Heart left ventricle (tissue), 16 donors: ENCODE data around the gene FKBP5. TPM values are rescaled to one million over a fixed set of nuclear protein-coding genes. Genes with fewer than 3 reads are reported as not detected.
"Not testable (repeated sequence)": the region's sequence is repeated elsewhere in the genome, so short reads cannot be mapped to it uniquely, and the experiment has no call there.

Experiments
- ATAC-seq, 4 donors: fragments of 200-7000 bp; cut with Tn5 transposase; one replicate each; pipeline ENCODE4 v1.9.1; 2020 to 2022; ENCODE audit warnings: moderate library complexity in 4 of 4, mild to moderate bottlenecking in 3 of 4, moderate number of reproducible peaks in 1 of 4
- DNase-seq, 5 donors: peaks; one replicate each; pipeline ENCODE4 v3.0.0-alpha.2; 2020
- H3K27ac ChIP-seq, 12 donors: fragments of 200-600 bp; sonication (generic) in 4 of 12; one replicate each; pipeline versions ENCODE4 v1.5.0 to v1.8.0; 2016 to 2022; ENCODE audit warnings: mild to moderate bottlenecking in 2 of 12
- H3K27me3 ChIP-seq, 9 donors: fragments of 200-600 bp; sonication (generic) in 2 of 9; one replicate each; pipeline versions ENCODE4 v1.5.1 to v1.8.0; 2016 to 2022; ENCODE audit warnings: mild to moderate bottlenecking in 3 of 9
- H3K36me3 ChIP-seq, 9 donors: fragments of 200-600 bp; sonication (generic) in 2 of 9; one replicate each; pipeline versions ENCODE4 v1.5.0 to v1.8.0; 2018 to 2022; ENCODE audit warnings: mild to moderate bottlenecking in 2 of 9
- H3K4me1 ChIP-seq, 12 donors: fragments of 200-600 bp; sonication (generic) in 4 of 12; one replicate each; pipeline versions ENCODE4 v1.5.0 to v1.8.0; 2016 to 2022; ENCODE audit warnings: mild to moderate bottlenecking in 3 of 12
- H3K4me3 ChIP-seq, 12 donors: fragments of 200-600 bp; sonication (generic) in 4 of 12; one replicate each; pipeline versions ENCODE4 v1.5.0 to v1.8.0; 2017 to 2022; ENCODE audit warnings: mild to moderate bottlenecking in 9 of 12, moderate library complexity in 4 of 12
- H3K9me3 ChIP-seq, 12 donors: fragments of 200-600 bp; sonication (generic) in 4 of 12; one replicate each; pipeline versions ENCODE4 v1.5.0 to v1.8.0; 2016 to 2022; ENCODE audit warnings: mild to moderate bottlenecking in 1 of 12
- CTCF ChIP-seq, 12 donors: fragments of 200-600 bp; sonication (generic) in 4 of 12; IDR thresholded peaks; one replicate each; pipeline versions ENCODE4 v1.5.0 to v1.8.0; 2018 to 2022; ENCODE audit warnings: antibody characterized with exemption in 12 of 12, mild to moderate bottlenecking in 5 of 12
- POLR2A ChIP-seq, 2 donors: fragments of 450-650 bp; IDR thresholded peaks; one replicate each; pipeline ENCODE4 v1.6.1; 2017; ENCODE audit warnings: antibody characterized with exemption in 2 of 2, mild to moderate bottlenecking in 2 of 2, moderate library complexity in 2 of 2
- WGBS, 4 donors: extraction: QIAGEN DNeasy Blood & Tissue Kit in 2 of 4; methylation state at CpG; one replicate each; pipeline versions ENCODE4 v1.1.5 to v1.1.7; 2013 to 2018; 5-methylcytosine and 5-hydroxymethylcytosine counted together
- intact Hi-C, 10 donors: fragments of 100-400 bp; cut with DNase I; formaldehyde crosslinking; loops; one replicate each; pipeline versions ENCODE4 v1.11.1 to v1.14.2; 2022
- polyA plus RNA-seq, 2 donors: library from polyadenylated mRNA; stranded (reverse); fragments of 200-250 nt; gene quantifications; one replicate each; pipeline ENCODE4 v1.2.3, GENCODE V29; 2013
- total RNA-seq, 9 donors: library from RNA; depleted of rRNA in 2 of 9; stranded (reverse); fragments of >200 nt in 2 of 9; fragmentation: NEBNext Ultra II Directional in 3 of 9; extraction: Animal tissue kit (Norgen Biotek cat#: 25700) in 3 of 9; gene quantifications; one replicate each; pipeline versions ENCODE4 v1.1.0 to v1.2.4, GENCODE V29; 2016 to 2023
- donor health status: ischemic (EF 13 %, LVEDD 7.1; RV severe dilation, severe dysfunction).
- donor health status: healthy with polysubstance abuse.
- donor health status: DM: no; HTN: yes; CAD: no.
- donor health status: DM: no; HTN: no; CAD: no.
- donor health status: ischemic (EF 25% LVEDD 6.9; RV normal size, moderate dysfunction).
- donor health status: ischemic (EF 25% LVEDD 5.7; RV mildly dilated, moderate dysfunction).
- donor health status: healthy.
- donor health status: DM: yes; HTN: yes; CAD: no.
- donor health status: ischemic (EF 35%, LVEDD 5.7; RV mildly dilated, moderate dysfunction).
- donor health status: nonischemic (EF 11% LVEDD 7.7; RV severe dilation, severe dysfunction).
- donor health status: DM: yes; HTN: yes; CAD: no.
- donor health status: PGD.
- donor health status: ischemic (EF 29% LVEDD 5.4; RV normal size, mild dysfunction).
- donor health status: nonischemic (EF 23%, LVEDD 6.1; RV moderate dilation, normal function).

FKBP5 gene
- total and polyA plus RNA-seq, 11 donors = 19.7 to 351 (median 104) TPM

GRCh38 chr6:35541836-35542235 lies 146.9 kb downstream of the FKBP5 start:
- TF ChIP-seq POLR2A (IDR thresholded peaks at IDR 0.05) (no peak), CTCF (IDR thresholded peaks at IDR 0.05) (no peak)
- intact Hi-C loops = no loop called here
- no peaks in the 10 kb centered on the region for H3K4me1 ChIP-seq
- peaks cover 0 to 14% (median 0%) of the 10 kb centered on the region in 12 donors for H3K9me3 ChIP-seq
- H3K27ac ChIP-seq = no peak overlapping the region
- no peak overlapping the region for H3K4me3 ChIP-seq
- 84 to 93% (median 90%) methylated on average over 2 of the region's 2 CpGs for WGBS, 4 donors
- DNase-seq (no peak), ATAC-seq (no peak)
- no peaks in the 10 kb centered on the region for H3K36me3 ChIP-seq
- peaks cover 0 to 12% (median 0%) of the 10 kb centered on the region in 9 donors for H3K27me3 ChIP-seq

- TF ChIP-seq CTCF (IDR thresholded peaks at IDR 0.05) (no peak), POLR2A (IDR thresholded peaks at IDR 0.05) (no peak)
- H3K27ac ChIP-seq = no peak overlapping the region
- H3K27me3 ChIP-seq = no peaks in the 10 kb centered on the region
- no peaks in the 10 kb centered on the region for H3K36me3 ChIP-seq
- no peak for ATAC-seq
- no peaks in the 10 kb centered on the region for H3K4me1 ChIP-seq
- H3K4me3 ChIP-seq = no peak overlapping the region
- 87 to 96% (median 93%) methylated on average over 3 of the region's 3 CpGs for WGBS, 4 donors
- H3K9me3 ChIP-seq = peaks cover 0 to 14% (median 0%) of the 10 kb centered on the region in 12 donors
- DNase-seq = no peak
- intact Hi-C loops = no loop called here
These were observed 149.5 kb downstream of the FKBP5 start for GRCh38 chr6:35539223-35539622.

- H3K27ac ChIP-seq, H3K4me1 ChIP-seq, DNase-seq, intact Hi-C loops, H3K4me3 ChIP-seq, H3K27me3 ChIP-seq, ATAC-seq, H3K36me3 ChIP-seq: not testable (repeated sequence)
- WGBS, 4 donors = 78 to 87% (median 86%) methylated on average over 6 of the region's 6 CpGs
- peaks cover 0 to 11% (median 0%) of the 10 kb centered on the region in 12 donors for H3K9me3 ChIP-seq
These were observed 152.9 kb downstream of the FKBP5 start for GRCh38 chr6:35535847-35536246.

GRCh38 chr6:35534407-35535170 lies 154.1 kb downstream of the FKBP5 start:
- ATAC-seq = no peak
- WGBS, 4 donors = 43 to 54% (median 44%) methylated on average over 11 of the region's 11 CpGs
- intact Hi-C loops = no loop called here

More at GRCh38 chr6:35534407-35535170, 154.1 kb downstream of the FKBP5 start:
- DNase-seq = no peak
- Histone ChIP-seq H3K4me3 (no peak overlapping the region), H3K4me1 (no peaks in the 10 kb centered on the region), H3K27me3 (peaks cover 0 to 7% (median 0%) of the 10 kb centered on the region in 9 donors), H3K36me3 (no peaks in the 10 kb centered on the region), H3K27ac (no peak overlapping the region), H3K9me3 (no peaks in the 10 kb centered on the region)
- no peak for TF ChIP-seq POLR2A (IDR thresholded peaks at IDR 0.05)
- TF ChIP-seq CTCF (IDR thresholded peaks at IDR 0.05) = no peak
